MM.1S (cell line): ENCODE results near the gene CDH6.

Source experiments
- DNase-seq: peaks from one replicate; pipeline ENCODE4 v3.0.0-alpha.2; 2015
- H2AFZ ChIP-seq: fragments of 300-600 bp; sonication (generic); 2 replicates; pipeline ENCODE4 v1.6.0; 2016; ENCODE audit warnings: antibody characterized with exemption, low read length
- H3F3A ChIP-seq: fragments of 300-600 bp; sonication (generic); 2 replicates; pipeline ENCODE4 v1.6.1; 2016; ENCODE audit warnings: mild to moderate bottlenecking, antibody characterized with exemption, low read length, moderate library complexity, mixed read lengths; ENCODE audit not compliant: insufficient read depth
- H3K27ac ChIP-seq: fragments of 300-600 bp; sonication (generic); 2 replicates; pipeline ENCODE4 v1.5.1; 2016; ENCODE audit warnings: mild to moderate bottlenecking, low read length
- H3K27me3 ChIP-seq: fragments of 300-600 bp; sonication (generic); replicated peaks from 2 replicates; pipeline ENCODE4 v1.6.0; 2016; ENCODE audit warnings: low read length; ENCODE audit not compliant: insufficient read depth
- H3K36me3 ChIP-seq: fragments of 300-600 bp; sonication (generic); replicated peaks from 2 replicates; pipeline ENCODE4 v1.6.1; 2016; ENCODE audit warnings: mild to moderate bottlenecking, low read length, mixed read lengths; ENCODE audit not compliant: insufficient read depth
- H3K4me1 ChIP-seq: fragments of 300-600 bp; sonication (generic); 2 replicates; pipeline ENCODE4 v1.6.1; 2016; ENCODE audit warnings: low read length, mixed read lengths
- H3K4me2 ChIP-seq: fragments of 300-600 bp; sonication (generic); 2 replicates; pipeline ENCODE4 v1.6.0; 2016; ENCODE audit warnings: low read depth, low read length
- H3K4me3 ChIP-seq: fragments of 300-600 bp; sonication (generic); 2 replicates; pipeline ENCODE4 v1.5.1; 2016; ENCODE audit warnings: low read length, mixed read lengths
- H3K79me2 ChIP-seq: fragments of 300-600 bp; sonication (generic); 2 replicates; pipeline ENCODE4 v1.6.1; 2016; ENCODE audit warnings: mixed run types, low read length, mixed read lengths
- H3K9ac ChIP-seq: fragments of 300-600 bp; sonication (generic); 2 replicates; pipeline ENCODE4 v1.6.1; 2016; ENCODE audit warnings: low read length, mixed read lengths
- H3K9me2 ChIP-seq: fragments of 300-600 bp; sonication (generic); replicated peaks from 2 replicates; pipeline ENCODE4 v1.6.1; 2016; ENCODE audit warnings: mild to moderate bottlenecking, low read length, mixed read lengths; ENCODE audit not compliant: insufficient read depth
- H3K9me3 ChIP-seq: fragments of 300-600 bp; sonication (generic); replicated peaks from 2 replicates; pipeline ENCODE4 v1.6.1; 2016; ENCODE audit warnings: mild to moderate bottlenecking, low read length, mixed read lengths; ENCODE audit not compliant: insufficient read depth
- H4K20me1 ChIP-seq: fragments of 300-600 bp; sonication (generic); 2 replicates; pipeline ENCODE4 v1.6.1; 2016; ENCODE audit warnings: mild to moderate bottlenecking, low read length, moderate library complexity, mixed read lengths; ENCODE audit not compliant: insufficient read depth
- CTCF ChIP-seq: fragments of 300-600 bp; sonication (generic); IDR thresholded peaks from 2 replicates; pipeline ENCODE4 v1.5.1; 2016; ENCODE audit warnings: antibody characterized with exemption, low read length, mixed read lengths
- EZH2 ChIP-seq: fragments of 300-600 bp; sonication (generic); optimal IDR thresholded peaks from 2 replicates; pipeline ENCODE3; 2017; ENCODE audit warnings: low read depth, mild to moderate bottlenecking, antibody characterized with exemption, low read length, mixed read lengths
- EZH2phosphoT487 ChIP-seq: fragments of 300-600 bp; sonication (generic); IDR thresholded peaks from 2 replicates; pipeline ENCODE4 v1.6.1; 2018; ENCODE audit warnings: antibody characterized with exemption, low read length

Gene CDH6

GRCh38 chr5:31343946-31344345 is 150.5 kb downstream of the CDH6 start:
- Histone ChIP-seq H3K36me3 (no peaks in the 10 kb centered on the region), H3K9ac (no peak overlapping the region), H3K79me2 (no peaks in the 10 kb centered on the region), H3F3A (no peaks in the 10 kb centered on the region), H3K27ac (no peak overlapping the region), H3K4me3 (no peak overlapping the region), H3K9me3 (no peaks in the 10 kb centered on the region), H4K20me1 (no peaks in the 10 kb centered on the region), H3K9me2 (no peaks in the 10 kb centered on the region), H3K27me3 (no peaks in the 10 kb centered on the region), H3K4me1 (no peaks in the 10 kb centered on the region), H2AFZ (no peak overlapping the region), H3K4me2 (no peak overlapping the region)
- DNase-seq, result no peak
- no peak for TF ChIP-seq EZH2
- no peak for TF ChIP-seq CTCF
- no peak for TF ChIP-seq EZH2phosphoT487

GRCh38 chr5:31346896-31347551 is 153.5 kb downstream of the CDH6 start:
- no peaks in the 10 kb centered on the region for H3K9me3 ChIP-seq
- H3K9me2 ChIP-seq, result no peaks in the 10 kb centered on the region
- no peak overlapping the region for H3K27ac ChIP-seq
- H3K27me3 ChIP-seq, result no peaks in the 10 kb centered on the region
- TF ChIP-seq CTCF (no peak), EZH2 (no peak), EZH2phosphoT487 (no peak)
- no peak overlapping the region for H3K4me2 ChIP-seq
- no peaks in the 10 kb centered on the region for H3K36me3 ChIP-seq
- no peak overlapping the region for H3K4me3 ChIP-seq
- H4K20me1 ChIP-seq, result no peaks in the 10 kb centered on the region
- H3K4me1 ChIP-seq, result no peaks in the 10 kb centered on the region
- no peak for DNase-seq
- no peaks in the 10 kb centered on the region for H3F3A ChIP-seq
- H2AFZ ChIP-seq, result no peak overlapping the region
- no peak overlapping the region for H3K9ac ChIP-seq
- no peaks in the 10 kb centered on the region for H3K79me2 ChIP-seq

- no peaks in the 10 kb centered on the region for H3K27me3 ChIP-seq
- H2AFZ ChIP-seq, result no peak overlapping the region
- no peak for DNase-seq
- H3K9ac ChIP-seq, result no peak overlapping the region
- H3K79me2 ChIP-seq, result no peaks in the 10 kb centered on the region
- H3K36me3 ChIP-seq, result no peaks in the 10 kb centered on the region
- H3K4me3 ChIP-seq, result no peak overlapping the region
- no peaks in the 10 kb centered on the region for H3F3A ChIP-seq
- TF ChIP-seq EZH2phosphoT487, result no peak
- no peak for TF ChIP-seq CTCF
- TF ChIP-seq EZH2, result no peak
- no peaks in the 10 kb centered on the region for H3K9me2 ChIP-seq
- no peaks in the 10 kb centered on the region for H4K20me1 ChIP-seq
- H3K4me1 ChIP-seq, result no peaks in the 10 kb centered on the region
- no peaks in the 10 kb centered on the region for H3K9me3 ChIP-seq
- no peak overlapping the region for H3K27ac ChIP-seq
- no peak overlapping the region for H3K4me2 ChIP-seq
Measured at GRCh38 chr5:31347552-31347905, 154.0 kb downstream of the CDH6 start.
